AG04450 (cell line): ENCODE results near the gene COPS3. TPM values are rescaled to one million over a fixed set of nuclear protein-coding genes. Genes with fewer than 3 reads are reported as not detected.

ENCODE experiments used
- CTCF ChIA-PET: fragments of 300-600, 350-600 bp; formaldehyde crosslinking; extraction: SDS; loops from one replicate; lab custom pipeline; 2022; ENCODE audit warnings: antibody characterized with exemption, inconsistent platforms; lab: Charles Lee
- POLR2A ChIA-PET: fragments of 350-600 bp; formaldehyde crosslinking; extraction: SDS; loops from one replicate; lab custom pipeline; 2021; ENCODE audit warnings: antibody characterized with exemption, inconsistent platforms; lab: Yijun Ruan, JAX
- DNase-seq: peaks from one replicate; pipeline ENCODE4 v3.0.0-alpha.2; 2011; ENCODE audit warnings: low read depth, low spot score
- H3K27ac ChIP-seq: one replicate; pipeline ENCODE4 v1.5.1; 2012; ENCODE audit warnings: low read depth, low read length, control low read depth
- H3K27me3 ChIP-seq: one replicate; pipeline ENCODE4 v1.6.0; 2012; ENCODE audit warnings: low read length; ENCODE audit not compliant: control insufficient read depth, insufficient read depth
- H3K4me3 ChIP-seq: 2 replicates; pipeline ENCODE4 v1.5.1; 2011; ENCODE audit warnings: mild to moderate bottlenecking, low read depth, low read length, control low read depth
- H3K9me3 ChIP-seq: 2 replicates; pipeline ENCODE4 v1.5.1; 2012; ENCODE audit warnings: low read length; ENCODE audit not compliant: control insufficient read depth, insufficient read depth
- polyA plus RNA-seq: library from polyadenylated mRNA; depleted of rRNA; stranded (reverse); fragments of >200 nt; gene quantifications from 2 replicates; pipeline ENCODE4 v1.2.3, GENCODE V29; 2011
- TF ChIP-seq, protein P1 (sequence below): IDR thresholded peaks from 2 replicates; pipeline ENCODE4 v1.5.1; 2011; ENCODE audit warnings: low read depth, low read length, control low read depth, inconsistent platforms

COPS3 gene
- polyA plus RNA-seq, 1 experiment = 91.2 TPM

DNA sequence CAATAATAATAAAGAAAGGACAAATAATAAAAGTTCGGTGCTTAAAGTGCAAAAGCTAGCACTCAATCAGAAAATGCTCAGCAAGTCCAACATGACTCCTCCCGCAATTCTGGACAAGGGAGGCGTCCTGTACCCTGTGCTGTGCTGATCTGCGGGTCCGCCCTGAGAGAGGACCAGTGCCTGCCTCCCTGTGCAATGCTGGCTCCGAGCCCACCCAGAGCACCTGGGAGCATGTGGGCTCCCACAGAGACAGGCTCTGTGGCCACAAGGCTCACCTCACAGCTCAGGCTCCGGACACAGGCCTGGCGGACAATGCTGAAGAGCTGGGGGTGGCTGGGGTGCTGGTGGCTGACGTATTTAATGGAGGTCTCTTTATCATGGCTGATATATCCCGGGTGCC lies 55.1 kb downstream of the COPS3 start:
- POLR2A ChIA-PET = interaction anchor here (0.7 kb wide), 1 partner anchor 18 kb away, joined by 9 read pairs; no protein-coding TSS in a partner anchor
- H3K4me3 ChIP-seq = no peak overlapping the region
- no peaks in the 10 kb centered on the region for H3K27me3 ChIP-seq
- TF ChIP-seq, protein P1, sequence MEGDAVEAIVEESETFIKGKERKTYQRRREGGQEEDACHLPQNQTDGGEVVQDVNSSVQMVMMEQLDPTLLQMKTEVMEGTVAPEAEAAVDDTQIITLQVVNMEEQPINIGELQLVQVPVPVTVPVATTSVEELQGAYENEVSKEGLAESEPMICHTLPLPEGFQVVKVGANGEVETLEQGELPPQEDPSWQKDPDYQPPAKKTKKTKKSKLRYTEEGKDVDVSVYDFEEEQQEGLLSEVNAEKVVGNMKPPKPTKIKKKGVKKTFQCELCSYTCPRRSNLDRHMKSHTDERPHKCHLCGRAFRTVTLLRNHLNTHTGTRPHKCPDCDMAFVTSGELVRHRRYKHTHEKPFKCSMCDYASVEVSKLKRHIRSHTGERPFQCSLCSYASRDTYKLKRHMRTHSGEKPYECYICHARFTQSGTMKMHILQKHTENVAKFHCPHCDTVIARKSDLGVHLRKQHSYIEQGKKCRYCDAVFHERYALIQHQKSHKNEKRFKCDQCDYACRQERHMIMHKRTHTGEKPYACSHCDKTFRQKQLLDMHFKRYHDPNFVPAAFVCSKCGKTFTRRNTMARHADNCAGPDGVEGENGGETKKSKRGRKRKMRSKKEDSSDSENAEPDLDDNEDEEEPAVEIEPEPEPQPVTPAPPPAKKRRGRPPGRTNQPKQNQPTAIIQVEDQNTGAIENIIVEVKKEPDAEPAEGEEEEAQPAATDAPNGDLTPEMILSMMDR = no peak
- CTCF ChIA-PET = no interaction called here
- H3K27ac ChIP-seq = no peak overlapping the region
- DNase-seq = no peak
- no peaks in the 10 kb centered on the region for H3K9me3 ChIP-seq

- POLR2A ChIA-PET = no interaction called here
- no peak for DNase-seq
These were observed 56.9 kb downstream of the COPS3 start for GRCh38 chr17:17224137-17224536.

GRCh38 chr17:17223736-17224135 lies 57.3 kb downstream of the COPS3 start:
- ChIA-PET CTCF (no interaction called here), POLR2A (no interaction called here)
- H3K27me3 ChIP-seq = no peaks in the 10 kb centered on the region
- TF ChIP-seq, protein P1 = no peak
- H3K27ac ChIP-seq = no peak overlapping the region
- DNase-seq = no peak
- H3K4me3 ChIP-seq = no peak overlapping the region
- no peaks in the 10 kb centered on the region for H3K9me3 ChIP-seq

More at GRCh38 chr17:17224137-17224536, 56.9 kb downstream of the COPS3 start:
- TF ChIP-seq, protein P1 = no peak
- no peak overlapping the region for H3K4me3 ChIP-seq
- CTCF ChIA-PET = no interaction called here
- no peaks in the 10 kb centered on the region for H3K9me3 ChIP-seq
- no peaks in the 10 kb centered on the region for H3K27me3 ChIP-seq
- no peak overlapping the region for H3K27ac ChIP-seq

DNA sequence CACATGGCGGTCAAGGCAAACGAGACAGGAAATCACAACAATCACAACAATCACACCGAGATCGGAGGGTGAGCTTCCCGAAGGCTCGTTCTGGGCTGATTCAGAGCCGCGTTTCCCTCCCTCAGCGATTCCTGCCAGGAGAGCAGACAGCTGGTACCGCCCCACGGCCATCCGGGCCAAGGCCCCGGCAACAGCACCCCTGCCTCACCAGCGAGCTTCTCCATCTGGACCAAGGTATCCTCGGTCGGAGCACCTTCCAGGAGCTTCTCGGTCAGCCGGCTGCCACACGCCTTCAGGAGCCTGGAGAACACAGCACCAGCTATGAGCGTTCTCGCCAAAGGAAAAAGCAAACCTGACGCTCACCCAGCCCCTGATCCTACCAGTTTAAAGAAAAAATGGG lies 59.7 kb downstream of the COPS3 start:
- H3K9me3 ChIP-seq = no peaks in the 10 kb centered on the region; the same call in 1 of the 2 replicates
- no peaks in the 10 kb centered on the region for H3K27me3 ChIP-seq
- no peak overlapping the region for H3K27ac ChIP-seq
- no peak for DNase-seq
- TF ChIP-seq, protein P1 = no peak
- ChIA-PET POLR2A (interaction anchor here (0.6 kb wide), 1 partner anchor 799 kb away, joined by 6 read pairs; no protein-coding TSS in a partner anchor), CTCF (no interaction called here)
- no peak overlapping the region for H3K4me3 ChIP-seq

GRCh38 chr17:17220529-17220928 lies 60.5 kb downstream of the COPS3 start:
- POLR2A ChIA-PET = interaction anchor here (0.6 kb wide), 1 partner anchor 798 kb away, joined by 6 read pairs; no protein-coding TSS in a partner anchor
- Histone ChIP-seq H3K4me3 (no peak overlapping the region), H3K27ac (no peak overlapping the region), H3K27me3 (no peaks in the 10 kb centered on the region), H3K9me3 (no peaks in the 10 kb centered on the region; the same call in 1 of the 2 replicates)
- TF ChIP-seq, protein P1 = no peak
- DNase-seq = no peak
- CTCF ChIA-PET = no interaction called here
